Smooth muscle cell (in vitro differentiated cells): Measurements from ENCODE around the gene MYBPC1. TPM values are rescaled to one million over a fixed set of nuclear protein-coding genes. Genes with fewer than 3 reads are reported as not detected.

Source experiments
- DNase-seq: peaks from one replicate; lab custom pipeline; 2025; ENCODE audit not compliant: unreplicated experiment; lab: John Stamatoyannopoulos, UW
- H2AFZ ChIP-seq: fragments of 200-600 bp; sonication (generic); 2 replicates; pipeline ENCODE4 v1.6.0; 2016; ENCODE audit warnings: antibody characterized with exemption, low read depth, mild to moderate bottlenecking
- H3F3A ChIP-seq: fragments of 200-600 bp; sonication (generic); 2 replicates; pipeline ENCODE4 v1.6.0; 2017; ENCODE audit warnings: antibody characterized with exemption, low read depth
- H3K27ac ChIP-seq: fragments of 200-600 bp; sonication (generic); 2 replicates; pipeline ENCODE4 v1.5.1; 2016; ENCODE audit warnings: low read depth, mild to moderate bottlenecking
- H3K27me3 ChIP-seq: fragments of 200-600 bp; sonication (generic); 2 replicates; pipeline ENCODE4 v1.6.1; 2016; ENCODE audit warnings: low read depth, mild to moderate bottlenecking
- H3K36me3 ChIP-seq: fragments of 200-600 bp; sonication (generic); 2 replicates; pipeline ENCODE4 v1.5.1; 2016; ENCODE audit warnings: low read depth
- H3K4me1 ChIP-seq: fragments of 200-600 bp; sonication (generic); 2 replicates; pipeline ENCODE4 v1.5.1; 2016; ENCODE audit warnings: low read depth
- H3K4me2 ChIP-seq: fragments of 200-600 bp; sonication (generic); 2 replicates; pipeline ENCODE4 v1.6.0; 2016; ENCODE audit warnings: mild to moderate bottlenecking
- H3K4me3 ChIP-seq: fragments of 200-600 bp; sonication (generic); 2 replicates; pipeline ENCODE4 v1.5.1; 2016; ENCODE audit warnings: mild to moderate bottlenecking
- H3K79me2 ChIP-seq: fragments of 200-600 bp; sonication (generic); 2 replicates; pipeline ENCODE4 v1.6.0; 2016; ENCODE audit warnings: low read depth, mild to moderate bottlenecking
- H3K9ac ChIP-seq: fragments of 200-600 bp; sonication (generic); 2 replicates; pipeline ENCODE4 v1.6.0; 2016; ENCODE audit warnings: low read depth
- H3K9me3 ChIP-seq: fragments of 200-600 bp; sonication (generic); replicated peaks from 2 replicates; pipeline ENCODE4 v1.5.1; 2016; ENCODE audit warnings: low read depth
- H4K20me1 ChIP-seq: fragments of 200-600 bp; sonication (generic); 2 replicates; pipeline ENCODE4 v1.6.0; 2016; ENCODE audit warnings: low read depth
- CTCF ChIP-seq: fragments of 200-600 bp; sonication (generic); IDR thresholded peaks from 2 replicates; pipeline ENCODE4 v1.5.1; 2017; ENCODE audit warnings: borderline replicate concordance, mild to moderate bottlenecking, antibody characterized with exemption; ENCODE audit not compliant: insufficient read depth, poor library complexity, severe bottlenecking
- WGBS: methylation state at CpG from one replicate; pipeline ENCODE4 v1.1.7; 2016; ENCODE audit warnings: low lambda C conversion rate; 5-methylcytosine and 5-hydroxymethylcytosine counted together
- polyA plus RNA-seq: library from polyadenylated mRNA; unstranded; fragments of >200 nt; fragmentation: Nextera tagmentation; extraction: Ambion mirVana; gene quantifications from 2 replicates; pipeline ENCODE4 v1.2.1, GENCODE V29; 2016
- total RNA-seq: library from RNA; depleted of rRNA; stranded (reverse); fragments of >200 nt; gene quantifications from 2 replicates; pipeline ENCODE4 v1.2.3, GENCODE V29; 2014

MYBPC1 gene
- total and polyA plus RNA-seq, 2 experiments from 2014 or later = not detected

- Histone ChIP-seq H3K27ac (no peak overlapping the region), H3K79me2 (no peaks in the 10 kb centered on the region), H3K27me3 (no peaks in the 10 kb centered on the region), H2AFZ (no peak overlapping the region), H3K4me3 (no peak overlapping the region), H4K20me1 (no peaks in the 10 kb centered on the region), H3F3A (no peaks in the 10 kb centered on the region), H3K9me3 (no peaks in the 10 kb centered on the region), H3K4me1 (no peaks in the 10 kb centered on the region), H3K9ac (no peak overlapping the region), H3K36me3 (no peaks in the 10 kb centered on the region), H3K4me2 (no peak overlapping the region)
- 85% methylated on average over 10 of the region's 10 CpGs for WGBS
- TF ChIP-seq CTCF = no peak
- DNase-seq = no peak
These were observed 13.7 kb downstream of the MYBPC1 start for GRCh38 chr12:101608301-101609133.

GRCh38 chr12:101609198-101609597 is 14.4 kb downstream of the MYBPC1 start:
- no peaks in the 10 kb centered on the region for H3F3A ChIP-seq
- H2AFZ ChIP-seq = no peak overlapping the region
- no peaks in the 10 kb centered on the region for H3K4me1 ChIP-seq
- no peak overlapping the region for H3K27ac ChIP-seq
- H3K9ac ChIP-seq = no peak overlapping the region
- H3K4me2 ChIP-seq = no peak overlapping the region
- no peaks in the 10 kb centered on the region for H3K36me3 ChIP-seq
- H3K9me3 ChIP-seq = no peaks in the 10 kb centered on the region
- no peak for TF ChIP-seq CTCF
- 79% methylated on average over 4 of the region's 4 CpGs for WGBS
- no peak overlapping the region for H3K4me3 ChIP-seq
- H4K20me1 ChIP-seq = no peaks in the 10 kb centered on the region
- H3K79me2 ChIP-seq = no peaks in the 10 kb centered on the region
- no peak for DNase-seq
- no peaks in the 10 kb centered on the region for H3K27me3 ChIP-seq

- H4K20me1 ChIP-seq = no peaks in the 10 kb centered on the region
- 81% methylated on average over 7 of the region's 7 CpGs for WGBS
- no peak overlapping the region for H3K27ac ChIP-seq
- no peak overlapping the region for H3K4me3 ChIP-seq
- H2AFZ ChIP-seq = no peak overlapping the region
- H3K79me2 ChIP-seq = no peaks in the 10 kb centered on the region
- no peaks in the 10 kb centered on the region for H3K27me3 ChIP-seq
- no peak overlapping the region for H3K9ac ChIP-seq
- DNase-seq = no peak
- no peaks in the 10 kb centered on the region for H3K9me3 ChIP-seq
- no peak overlapping the region for H3K4me2 ChIP-seq
- H3F3A ChIP-seq = no peaks in the 10 kb centered on the region
- no peaks in the 10 kb centered on the region for H3K4me1 ChIP-seq
- TF ChIP-seq CTCF = no peak
- no peaks in the 10 kb centered on the region for H3K36me3 ChIP-seq
These were observed 17.6 kb downstream of the MYBPC1 start for GRCh38 chr12:101612160-101612916.
